ENCODE data around the gene ZEB2.
A peak's percentile ranks its signal among the peaks of the same experiment; 100 is the strongest.

Gene ZEB2

GRCh38 chr2:144468823-144469595, 50.9 kb downstream of the ZEB2 start:
- DNase-seq: no peak

DNA sequence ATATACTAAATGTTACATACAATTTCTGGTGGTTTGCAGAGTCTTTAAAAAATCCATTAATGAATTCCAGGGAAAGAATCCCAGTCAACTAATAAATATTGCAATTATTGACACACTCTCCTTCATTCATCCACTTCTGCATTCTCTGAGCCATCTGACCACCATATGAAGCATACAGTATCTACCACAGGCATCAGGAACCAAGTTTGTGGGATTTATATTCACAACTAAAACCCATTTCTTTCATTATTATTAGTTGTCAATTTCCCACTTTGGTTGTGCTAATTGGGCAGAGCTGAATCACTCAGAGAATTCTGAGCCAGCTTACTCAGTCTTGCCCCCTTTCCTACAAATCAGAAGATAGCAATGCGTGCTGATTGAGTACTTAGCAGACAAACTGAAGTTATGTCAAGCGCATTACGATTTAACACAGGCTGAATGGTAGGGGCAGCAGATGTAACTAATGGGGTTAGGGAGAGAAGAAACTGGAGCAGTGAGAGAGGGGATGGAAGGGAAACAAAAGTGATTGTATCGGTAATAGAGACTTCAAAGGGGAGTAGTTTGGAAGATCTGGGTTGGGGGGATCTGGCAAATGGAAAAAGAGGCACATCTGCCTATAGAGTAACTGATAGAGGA, 52.3 kb downstream of the ZEB2 start:
- peak; percentile 63 for DNase-seq

DNA sequence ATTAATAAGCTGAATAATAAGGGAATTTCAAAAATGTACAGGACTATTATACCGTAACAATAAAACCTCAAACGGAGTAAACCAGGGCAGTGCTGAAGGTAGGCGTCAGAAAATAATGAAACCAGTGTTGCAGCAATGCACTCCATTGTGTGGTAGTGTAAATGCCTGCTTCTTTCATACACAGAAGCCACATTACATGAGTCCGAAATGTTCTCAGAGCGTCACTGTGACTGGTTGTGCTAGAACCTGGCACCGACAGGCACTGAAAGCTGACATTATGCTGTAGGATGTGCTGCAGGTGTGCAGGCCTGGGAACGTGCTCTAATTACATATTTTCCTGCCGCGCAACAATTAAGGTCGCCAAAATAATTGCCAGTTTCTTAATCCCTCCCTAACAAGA, 53.3 kb downstream of the ZEB2 start:
- no peak for DNase-seq

GRCh38 chr2:144465749-144466148, 54.2 kb downstream of the ZEB2 start:
- no peak for DNase-seq

- DNase-seq: no peak
Observed at GRCh38 chr2:144464730-144465129, 55.2 kb downstream of the ZEB2 start.

- DNase-seq: no peak
Observed at GRCh38 chr2:144463266-144463665, 56.7 kb downstream of the ZEB2 start.

- no peak for DNase-seq
Observed at GRCh38 chr2:144462266-144462665, 57.7 kb downstream of the ZEB2 start.

DNA sequence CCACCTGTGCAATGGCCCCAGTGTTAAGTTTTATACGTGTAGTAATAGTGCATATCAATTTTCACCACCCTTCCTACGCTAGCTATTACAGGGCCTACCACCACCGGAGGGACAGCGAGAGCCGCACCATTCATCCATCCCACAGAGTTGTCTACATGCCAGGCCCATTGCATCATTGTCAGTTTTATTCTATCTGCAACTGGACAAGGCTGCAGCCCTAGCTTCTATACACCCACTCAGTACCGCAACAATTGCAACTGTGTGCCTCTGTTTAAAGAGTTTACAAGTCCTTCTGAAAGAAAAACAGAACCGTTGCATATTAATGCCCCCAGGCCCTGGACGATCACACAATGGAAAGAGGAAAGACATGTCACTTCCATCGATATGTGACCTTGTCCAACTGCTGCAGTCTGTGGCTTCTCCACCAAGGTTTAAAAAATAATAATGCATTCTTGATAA, 58.6 kb downstream of the ZEB2 start:
- DNase-seq: peak; percentile 45

GRCh38 chr2:144460727-144461307, 59.1 kb downstream of the ZEB2 start:
- DNase-seq: no peak

GRCh38 chr2:144459937-144460336, 60.0 kb downstream of the ZEB2 start:
- no peak for DNase-seq

- DNase-seq: no peak
Observed at GRCh38 chr2:144459286-144459685, 60.6 kb downstream of the ZEB2 start.

GRCh38 chr2:144458541-144458940, 61.4 kb downstream of the ZEB2 start:
- no peak for DNase-seq

GRCh38 chr2:144456680-144457079, 63.2 kb downstream of the ZEB2 start:
- peak; percentile 85 for DNase-seq

GRCh38 chr2:144455987-144456386, 63.9 kb downstream of the ZEB2 start:
- DNase-seq: no peak

DNA sequence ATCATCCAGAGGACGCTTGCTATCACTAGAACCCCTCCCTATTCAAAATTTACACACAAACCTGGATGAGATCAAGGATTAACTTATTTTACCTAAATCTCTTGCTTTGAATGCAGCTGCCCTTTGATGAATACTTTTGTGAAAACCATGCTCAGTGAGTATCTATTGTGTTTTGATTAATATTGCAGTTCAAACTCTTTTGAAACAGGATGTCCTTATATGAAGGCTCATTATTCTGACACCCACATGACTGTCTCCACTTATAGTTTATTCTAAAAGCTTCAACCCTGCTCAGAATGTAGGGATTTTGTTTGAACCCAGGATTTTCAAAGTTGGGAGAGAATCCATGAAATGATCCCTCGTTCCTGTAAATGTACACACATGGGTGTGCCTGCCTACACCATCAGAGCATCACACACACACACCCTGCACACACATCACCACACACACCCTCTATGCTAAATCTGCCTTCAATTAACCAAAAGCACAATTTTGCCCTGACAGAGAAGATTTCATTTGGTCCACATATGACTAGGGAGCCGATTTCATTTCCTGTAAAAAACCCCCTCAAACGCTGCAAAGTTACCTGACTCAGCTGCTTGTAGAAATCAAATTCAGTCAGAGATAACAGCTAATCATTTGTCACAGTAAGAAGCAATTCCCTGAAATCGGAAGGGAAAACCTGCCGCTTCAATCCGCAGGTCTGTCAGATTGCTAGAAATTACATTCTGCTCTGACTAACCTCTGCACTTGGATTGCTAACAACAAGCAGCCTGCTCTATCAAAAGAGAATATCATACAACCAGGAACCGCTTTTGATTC, 65.2 kb downstream of the ZEB2 start:
- no peak for DNase-seq

GRCh38 chr2:144453486-144454158, 66.3 kb downstream of the ZEB2 start:
- peak; percentile 57 for DNase-seq

DNA sequence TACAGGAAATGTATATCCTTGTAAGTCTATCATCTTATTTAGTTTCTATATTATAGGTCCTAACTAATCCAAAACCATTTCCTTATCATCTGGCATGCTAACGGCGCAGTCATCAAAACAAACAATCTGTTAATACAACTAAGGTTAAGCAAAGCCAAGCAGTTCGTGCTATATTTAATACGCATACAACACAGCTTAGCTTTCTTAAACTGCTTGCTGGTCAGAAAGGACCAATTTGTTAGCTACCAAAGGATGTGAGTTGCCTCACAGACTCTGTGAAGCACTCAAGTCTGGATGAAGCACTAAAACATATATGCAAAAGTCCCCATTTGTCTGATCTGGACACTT, 67.0 kb downstream of the ZEB2 start:
- DNase-seq: peak; percentile 32

DNA sequence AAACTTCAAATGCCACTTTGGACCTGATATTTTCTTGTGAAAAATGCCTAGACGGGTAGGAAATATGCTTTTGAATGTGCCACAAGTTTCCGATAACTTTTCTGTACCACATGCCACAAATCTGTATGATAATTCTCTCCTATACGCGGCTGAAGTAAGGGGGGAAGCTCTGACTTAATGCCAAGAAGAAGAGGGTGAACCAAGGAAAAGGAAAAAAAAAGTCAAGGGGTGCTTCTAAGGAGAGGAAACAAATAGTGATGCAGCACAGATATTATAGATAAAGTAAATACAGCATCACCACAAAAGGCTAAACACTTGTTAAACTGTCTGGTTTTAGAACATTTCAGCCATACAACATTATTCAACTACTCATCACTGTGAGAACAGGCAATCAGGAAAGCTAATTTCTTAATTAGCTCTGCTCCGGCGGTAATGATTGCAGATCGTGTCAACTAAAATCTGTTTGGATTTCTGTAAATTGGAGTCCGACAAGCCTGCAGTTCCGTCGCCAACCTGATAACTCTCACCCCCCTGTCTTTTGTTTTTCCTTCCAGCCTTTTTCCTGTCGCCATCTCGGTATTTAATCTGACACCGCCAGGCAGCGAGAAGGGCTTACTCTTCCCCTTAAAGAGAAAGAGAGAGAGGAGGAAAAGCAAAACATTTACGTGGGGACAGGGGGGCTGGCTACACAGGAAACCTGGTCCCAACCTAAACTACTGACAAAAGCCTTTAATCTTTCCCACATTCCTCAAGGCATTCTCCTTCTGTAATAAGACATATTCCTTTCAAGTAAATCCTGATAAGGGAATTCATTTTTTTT, 67.5 kb downstream of the ZEB2 start:
- peak; percentile 52 for DNase-seq

DNA sequence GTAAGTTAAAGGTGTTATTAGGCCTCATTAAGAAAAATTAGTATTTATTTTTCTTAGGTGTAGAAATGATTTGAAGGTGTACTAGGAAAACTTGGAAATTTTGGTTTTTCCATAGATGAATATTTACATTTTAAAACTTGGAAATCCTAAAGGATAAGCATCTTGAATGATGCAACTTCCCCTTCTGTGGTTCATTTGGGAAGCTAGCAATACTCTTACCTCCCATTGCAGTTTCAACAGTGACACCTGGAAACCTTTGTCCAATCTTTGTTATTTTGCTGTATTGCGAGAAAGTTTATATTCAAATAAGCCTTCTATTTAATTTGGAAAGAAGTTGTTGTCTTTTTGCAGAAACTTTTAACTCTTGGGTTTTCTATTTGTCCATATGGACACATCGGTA, 68.5 kb downstream of the ZEB2 start:
- DNase-seq: no peak

DNA sequence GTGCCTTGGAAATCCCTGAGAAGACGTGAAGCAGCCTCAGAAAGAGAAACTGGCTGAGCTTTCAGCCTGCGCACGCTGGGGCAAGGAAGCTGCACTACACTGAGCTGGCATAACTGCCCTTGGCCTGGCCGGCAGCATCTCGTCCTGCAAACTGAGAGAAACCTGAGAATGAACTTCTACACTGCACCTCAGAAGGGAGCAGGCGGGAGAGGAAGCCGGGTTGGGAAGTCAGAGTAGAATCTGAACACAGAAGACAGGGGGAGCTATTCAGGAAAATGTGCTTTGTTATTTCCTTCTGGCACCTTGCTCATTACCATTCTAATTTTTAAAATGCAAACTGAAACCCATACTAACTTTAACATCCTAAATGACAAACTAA, 70.9 kb downstream of the ZEB2 start:
- no peak for DNase-seq

DNA sequence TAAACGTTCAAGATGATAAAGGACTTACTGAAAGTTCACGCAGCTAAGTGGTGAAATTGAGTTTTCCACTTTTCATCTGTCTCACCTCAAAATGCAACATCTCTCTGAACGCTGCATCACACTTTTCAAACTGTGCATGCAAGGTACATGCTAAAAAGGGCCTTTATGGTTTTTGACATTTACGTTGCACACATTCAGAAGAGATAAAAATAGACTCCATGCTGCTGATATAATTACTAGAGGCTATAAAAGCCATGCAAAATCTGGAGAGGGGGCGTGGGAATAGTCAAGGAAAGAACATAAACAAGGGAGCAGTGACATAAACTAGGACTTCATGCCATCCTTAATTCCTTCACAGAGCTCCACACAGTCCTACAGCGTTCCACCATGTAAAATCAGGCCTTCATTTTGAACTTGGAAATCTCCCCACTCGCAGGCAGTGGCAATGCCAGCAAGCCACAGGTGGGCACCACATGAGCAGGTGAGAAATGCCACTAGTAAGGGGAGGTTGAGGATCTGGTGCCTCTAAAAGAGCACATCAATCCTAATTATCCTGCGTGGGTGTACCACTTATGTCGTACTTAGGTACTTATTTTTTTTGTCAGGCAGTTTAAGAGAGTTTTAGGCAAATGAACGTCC, 71.4 kb downstream of the ZEB2 start:
- no peak for DNase-seq
